Type B pancreatic cell (in vitro differentiated cells): ENCODE measurements around the gene MAPKAPK5. TPM values are rescaled to one million over a fixed set of nuclear protein-coding genes. Genes with fewer than 3 reads are reported as not detected.

Experiments used
- DNase-seq: peaks from one replicate; pipeline ENCODE4 v3.0.0; 2021; ENCODE audit warnings: mixed read lengths; ENCODE audit not compliant: unreplicated experiment; ENCODE audit errors: extremely low spot score
- H3K27ac Mint-ChIP-seq: 2 replicates; pipeline ENCODE4 v1.8.0; 2021; ENCODE audit warnings: mild to moderate bottlenecking, mixed read lengths
- H3K27me3 Mint-ChIP-seq: 2 replicates; pipeline ENCODE4 v1.8.0; 2021; ENCODE audit warnings: mixed read lengths
- H3K36me3 Mint-ChIP-seq: 2 replicates; pipeline ENCODE4 v1.8.0; 2021; ENCODE audit warnings: mixed read lengths
- H3K4me1 Mint-ChIP-seq: one replicate; pipeline ENCODE4 v1.8.0; 2021; ENCODE audit warnings: mixed read lengths; ENCODE audit not compliant: unreplicated experiment
- H3K4me3 Mint-ChIP-seq: 2 replicates; pipeline ENCODE4 v1.8.0; 2021; ENCODE audit warnings: mild to moderate bottlenecking, mixed read lengths
- H3K9me3 Mint-ChIP-seq: 2 replicates; pipeline ENCODE4 v1.8.0; 2021; ENCODE audit warnings: mixed read lengths
- total RNA-seq: library from RNA; stranded (reverse); gene quantifications from 2 replicates; pipeline ENCODE4 v1.2.1, GENCODE V29; 2021; ENCODE audit warnings: low replicate concordance
- TF ChIP-seq, protein P1 (sequence below): fragments of 200-600 bp; sonication (generic); conservative IDR thresholded peaks from 2 replicates; pipeline ENCODE4 v1.5.0; 2021; ENCODE audit warnings: antibody characterized with exemption, mild to moderate bottlenecking

MAPKAPK5 gene
- total RNA-seq, 1 donor from 2014 or later = 61.4 TPM

DNA sequence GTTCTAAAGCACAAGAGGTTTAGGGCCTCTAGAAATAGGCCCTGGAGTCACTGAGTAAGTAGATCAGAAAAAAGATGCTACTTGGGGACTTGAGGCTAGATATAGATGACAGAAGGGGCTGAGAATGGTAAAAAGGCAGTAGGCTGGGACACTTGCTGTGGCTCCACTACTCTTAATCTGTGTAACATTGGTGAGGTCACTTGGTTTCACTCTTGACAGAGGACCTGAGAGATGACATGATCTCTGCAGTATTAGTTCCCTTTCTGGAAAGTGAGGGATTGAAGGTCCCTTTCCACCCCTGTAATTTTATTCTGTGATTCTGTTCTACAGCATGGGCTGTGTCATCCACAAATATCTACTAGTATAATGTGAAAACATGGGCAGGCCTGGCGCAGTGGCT lies 39.7 kb downstream of the MAPKAPK5 start:
- peaks cover 34% of the 10 kb centered on the region for H3K36me3 Mint-ChIP-seq
- no peaks in the 10 kb centered on the region for H3K4me1 Mint-ChIP-seq
- DNase-seq = no peak
- H3K27ac Mint-ChIP-seq = no peak overlapping the region
- TF ChIP-seq, protein P1, sequence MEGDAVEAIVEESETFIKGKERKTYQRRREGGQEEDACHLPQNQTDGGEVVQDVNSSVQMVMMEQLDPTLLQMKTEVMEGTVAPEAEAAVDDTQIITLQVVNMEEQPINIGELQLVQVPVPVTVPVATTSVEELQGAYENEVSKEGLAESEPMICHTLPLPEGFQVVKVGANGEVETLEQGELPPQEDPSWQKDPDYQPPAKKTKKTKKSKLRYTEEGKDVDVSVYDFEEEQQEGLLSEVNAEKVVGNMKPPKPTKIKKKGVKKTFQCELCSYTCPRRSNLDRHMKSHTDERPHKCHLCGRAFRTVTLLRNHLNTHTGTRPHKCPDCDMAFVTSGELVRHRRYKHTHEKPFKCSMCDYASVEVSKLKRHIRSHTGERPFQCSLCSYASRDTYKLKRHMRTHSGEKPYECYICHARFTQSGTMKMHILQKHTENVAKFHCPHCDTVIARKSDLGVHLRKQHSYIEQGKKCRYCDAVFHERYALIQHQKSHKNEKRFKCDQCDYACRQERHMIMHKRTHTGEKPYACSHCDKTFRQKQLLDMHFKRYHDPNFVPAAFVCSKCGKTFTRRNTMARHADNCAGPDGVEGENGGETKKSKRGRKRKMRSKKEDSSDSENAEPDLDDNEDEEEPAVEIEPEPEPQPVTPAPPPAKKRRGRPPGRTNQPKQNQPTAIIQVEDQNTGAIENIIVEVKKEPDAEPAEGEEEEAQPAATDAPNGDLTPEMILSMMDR = no peak
- H3K9me3 Mint-ChIP-seq = no peaks in the 10 kb centered on the region
- H3K27me3 Mint-ChIP-seq = no peaks in the 10 kb centered on the region
- no peak overlapping the region for H3K4me3 Mint-ChIP-seq

DNA sequence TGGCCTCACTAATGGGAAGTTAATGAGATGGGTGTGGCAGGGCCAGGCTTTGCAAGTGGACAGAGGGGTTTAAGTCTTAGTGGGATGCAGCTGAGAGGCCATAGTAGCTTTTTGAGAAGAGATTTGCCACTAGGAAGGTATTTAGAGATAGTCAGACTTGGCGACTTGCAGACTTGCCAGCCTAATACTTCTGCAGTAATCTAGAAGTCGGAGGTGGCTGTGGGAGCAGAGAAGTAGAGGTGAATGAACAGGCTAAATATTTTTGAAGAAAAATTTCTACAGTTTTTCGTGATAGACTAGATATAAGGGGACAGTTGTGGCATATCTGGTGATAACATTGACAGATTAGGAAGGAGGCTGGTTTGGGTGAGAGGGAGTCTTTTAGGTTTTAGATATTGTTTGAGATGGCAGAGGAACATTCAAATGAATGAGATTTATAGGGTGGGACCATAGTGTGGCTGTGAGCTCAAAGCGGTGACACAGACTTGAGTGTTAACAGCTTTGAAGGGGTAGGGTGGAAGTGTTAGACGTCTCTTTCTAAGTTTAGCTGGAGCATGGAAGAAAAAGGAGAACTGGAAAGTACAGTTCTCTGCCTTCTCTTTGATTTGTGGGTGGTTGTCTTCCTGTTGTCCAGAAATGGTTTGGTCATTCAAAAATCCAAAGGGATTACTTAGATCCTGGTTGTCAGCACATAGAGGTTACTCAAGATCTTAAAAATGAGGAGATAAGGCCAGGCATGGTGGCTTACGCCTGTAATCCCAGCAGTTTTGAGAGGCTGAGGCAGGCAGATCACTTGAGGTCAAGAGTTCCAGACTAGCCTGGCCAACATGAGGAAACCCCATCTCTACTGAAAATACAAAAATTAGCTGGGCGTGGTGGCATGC lies 44.9 kb downstream of the MAPKAPK5 start:
- no peaks in the 10 kb centered on the region for H3K9me3 Mint-ChIP-seq
- H3K4me1 Mint-ChIP-seq = no peaks in the 10 kb centered on the region
- peaks cover 35% of the 10 kb centered on the region for H3K36me3 Mint-ChIP-seq
- TF ChIP-seq, protein P1 = no peak
- H3K4me3 Mint-ChIP-seq = no peak overlapping the region
- DNase-seq = no peak
- no peak overlapping the region for H3K27ac Mint-ChIP-seq
- H3K27me3 Mint-ChIP-seq = no peaks in the 10 kb centered on the region

DNA sequence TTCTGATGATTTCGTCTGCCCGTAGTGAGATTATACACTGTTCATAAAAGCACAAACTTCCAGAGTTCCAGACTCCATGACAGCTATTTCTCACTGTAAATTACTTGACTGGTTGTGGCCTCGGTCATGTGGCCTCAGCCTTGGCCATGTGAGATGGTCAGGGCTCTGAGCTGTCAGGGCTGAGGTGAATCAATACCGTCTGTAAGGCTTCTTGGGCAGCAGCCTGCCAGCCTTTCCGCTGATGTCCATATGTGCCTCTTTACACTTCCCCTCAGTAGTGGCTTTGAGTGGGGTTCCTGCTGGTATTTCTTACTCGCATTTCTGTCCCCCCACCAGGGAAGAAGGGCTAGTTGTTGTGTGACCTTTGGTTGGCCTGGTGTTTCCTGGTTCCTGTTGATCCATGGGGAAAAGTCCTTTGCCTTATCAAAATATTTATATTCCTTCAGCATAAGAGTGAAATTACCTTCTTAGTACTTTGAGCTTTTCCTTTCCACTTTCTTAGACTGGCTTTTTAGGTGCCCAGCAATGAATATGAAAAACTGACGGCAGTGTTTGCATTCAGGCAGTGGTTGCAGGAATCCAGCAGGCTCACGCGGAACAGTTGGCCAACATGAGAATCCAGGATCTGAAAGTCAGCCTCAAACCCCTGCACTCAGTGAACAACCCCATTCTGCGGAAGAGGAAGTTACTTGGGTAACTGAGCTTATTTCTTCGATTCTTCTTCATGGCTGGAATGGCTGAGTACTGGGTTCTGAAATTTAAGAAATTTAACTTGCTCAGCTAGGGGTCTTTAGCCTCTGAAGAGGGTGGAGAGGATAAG lies 46.1 kb downstream of the MAPKAPK5 start:
- Mint-ChIP-seq H3K27ac (no peak overlapping the region), H3K9me3 (no peaks in the 10 kb centered on the region)

DNA sequence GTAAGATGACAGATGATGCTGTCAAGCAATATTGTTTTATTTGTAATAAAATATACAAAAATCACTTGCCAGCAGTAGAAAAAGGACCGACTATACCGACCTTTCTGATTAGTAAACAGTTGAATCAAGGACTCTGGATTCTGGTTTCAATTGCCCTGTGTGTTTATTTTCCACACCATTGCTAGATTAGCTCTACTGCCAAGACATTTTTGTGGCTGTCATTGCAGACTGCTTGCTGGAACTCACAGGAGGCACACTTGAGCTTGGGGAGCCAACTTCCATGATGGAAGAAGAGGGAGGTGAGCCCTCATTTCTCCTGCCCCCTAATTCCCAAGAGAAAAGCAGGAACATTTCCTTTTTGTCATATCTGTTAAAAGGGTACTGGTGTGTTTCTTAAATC lies 51.3 kb downstream of the MAPKAPK5 start:
- TF ChIP-seq, protein P1 = no peak
- no peaks in the 10 kb centered on the region for H3K27me3 Mint-ChIP-seq
- H3K4me3 Mint-ChIP-seq = no peak overlapping the region
- no peak overlapping the region for H3K27ac Mint-ChIP-seq
- H3K36me3 Mint-ChIP-seq = peaks cover 27% of the 10 kb centered on the region
- DNase-seq = no peak
- no peaks in the 10 kb centered on the region for H3K4me1 Mint-ChIP-seq
- no peaks in the 10 kb centered on the region for H3K9me3 Mint-ChIP-seq

More for the DNA sequence above, 46.1 kb downstream of the MAPKAPK5 start:
- Mint-ChIP-seq H3K4me1 (no peaks in the 10 kb centered on the region), H3K4me3 (no peak overlapping the region), H3K27me3 (no peaks in the 10 kb centered on the region), H3K36me3 (peaks cover 40% of the 10 kb centered on the region)
- DNase-seq = no peak
- TF ChIP-seq, protein P1 = no peak

DNA sequence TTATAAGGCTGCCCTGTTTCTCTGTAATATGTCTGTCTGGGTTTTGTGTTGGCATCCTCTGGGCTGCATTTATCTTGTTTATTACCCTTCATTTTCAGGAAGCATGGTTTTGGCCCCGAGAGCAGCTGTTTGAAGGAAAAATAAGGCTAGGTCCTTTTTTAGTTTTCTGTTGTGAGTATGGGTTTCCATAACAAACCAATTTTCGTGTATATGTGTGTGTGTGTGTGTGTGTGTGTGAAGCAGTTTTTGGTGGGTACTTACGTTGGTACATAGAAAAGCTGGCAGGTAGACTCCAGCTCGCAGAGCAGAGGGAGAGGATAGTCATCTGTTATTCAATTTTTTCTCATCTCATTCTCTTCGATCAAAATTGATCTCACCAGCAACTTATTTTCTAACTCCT lies 52.5 kb downstream of the MAPKAPK5 start:
- H3K36me3 Mint-ChIP-seq = peaks cover 34% of the 10 kb centered on the region
- H3K4me1 Mint-ChIP-seq = no peaks in the 10 kb centered on the region
- DNase-seq = no peak
- TF ChIP-seq, protein P1 = no peak
- H3K9me3 Mint-ChIP-seq = no peaks in the 10 kb centered on the region
- H3K4me3 Mint-ChIP-seq = no peak overlapping the region
- no peak overlapping the region for H3K27ac Mint-ChIP-seq
- H3K27me3 Mint-ChIP-seq = no peaks in the 10 kb centered on the region
